Liver (tissue), 9 donors: ENCODE results near the gene FMN1. TPM values are rescaled to one million over a fixed set of nuclear protein-coding genes. Genes with fewer than 3 reads are reported as not detected.

ENCODE experiments used
- DNase-seq: peaks from one replicate; pipeline ENCODE4 v3.0.0-alpha.2; 2017; ENCODE audit warnings: low spot score
- H3K27ac ChIP-seq, 2 donors: one replicate each; pipeline ENCODE4 v1.7.0; 2013; ENCODE audit warnings: inconsistent platforms in 2 of 2, low read length in 2 of 2, control low read depth in 1 of 2, low read depth in 1 of 2, mild to moderate bottlenecking in 1 of 2
- H3K27me3 ChIP-seq, 4 donors: one replicate each; pipeline versions ENCODE4 v1.6.1 to v1.7.0; 2013; ENCODE audit warnings: low read length in 3 of 4, inconsistent platforms in 1 of 4, mild to moderate bottlenecking in 1 of 4, moderate library complexity in 1 of 4; ENCODE audit not compliant: control insufficient read depth in 4 of 4, insufficient read depth in 4 of 4
- H3K36me3 ChIP-seq, 4 donors: one replicate each; pipeline versions ENCODE4 v1.6.1 to v1.7.0; 2013; ENCODE audit warnings: low read length in 3 of 4, mild to moderate bottlenecking in 3 of 4, low read depth in 1 of 4, moderate library complexity in 1 of 4; ENCODE audit not compliant: control insufficient read depth in 4 of 4, insufficient read depth in 3 of 4
- H3K4me1 ChIP-seq, 4 donors: one replicate each; pipeline versions ENCODE4 v1.6.1 to v1.7.0; 2013; ENCODE audit warnings: low read length in 3 of 4, mild to moderate bottlenecking in 3 of 4, moderate library complexity in 1 of 4; ENCODE audit not compliant: control insufficient read depth in 4 of 4, insufficient read depth in 4 of 4
- H3K4me3 ChIP-seq, 3 donors: one replicate each; pipeline versions ENCODE4 v1.6.1 to v1.7.0; 2013; ENCODE audit warnings: low read length in 3 of 3, control low read depth in 1 of 3, low read depth in 1 of 3, mild to moderate bottlenecking in 1 of 3
- H3K9ac ChIP-seq, 2 donors: one replicate each; pipeline ENCODE4 v1.7.0; 2013; ENCODE audit warnings: low read length in 2 of 2, mild to moderate bottlenecking in 2 of 2, moderate library complexity in 2 of 2, control low read depth in 1 of 2, low read depth in 1 of 2
- H3K9me3 ChIP-seq, 4 donors: one replicate each; pipeline versions ENCODE4 v1.6.1 to v1.7.0; 2013; ENCODE audit warnings: low read length in 3 of 4; ENCODE audit not compliant: control insufficient read depth in 4 of 4
- CTCF ChIP-seq: fragments of 150-350 bp; IDR thresholded peaks from 2 replicates; pipeline ENCODE4 v1.5.1; 2017; ENCODE audit warnings: improper control_type of control experiment, low read depth, low read length; ENCODE audit not compliant: missing input control
- EGR1 ChIP-seq, 2 donors: IDR thresholded peaks; 2 replicates each; pipeline ENCODE4 v1.6.1; 2016 to 2018; ENCODE audit warnings: antibody characterized with exemption in 2 of 2, low read depth in 2 of 2
- FOXA1 ChIP-seq: IDR thresholded peaks from 2 replicates; pipeline ENCODE4 v1.6.1; 2016; ENCODE audit warnings: antibody characterized with exemption
- FOXA2 ChIP-seq: IDR thresholded peaks from 2 replicates; pipeline ENCODE4 v1.6.1; 2016; ENCODE audit warnings: antibody characterized with exemption
- GABPA ChIP-seq, 2 donors: IDR thresholded peaks in 1 of 2; conservative IDR thresholded peaks in 1 of 2; 2 replicates each; pipeline ENCODE4 v1.6.1; 2016; ENCODE audit warnings: antibody characterized with exemption in 2 of 2, mild to moderate bottlenecking in 1 of 2, moderate library complexity in 1 of 2
- HNF4A ChIP-seq, 2 donors: conservative IDR thresholded peaks; 2 replicates each; pipeline ENCODE4 v1.6.1; 2016; ENCODE audit warnings: antibody characterized with exemption in 2 of 2, mild to moderate bottlenecking in 2 of 2
- HNF4G ChIP-seq: IDR thresholded peaks from 2 replicates; pipeline ENCODE4 v1.6.1; 2016; ENCODE audit warnings: antibody characterized with exemption
- JUND ChIP-seq, 2 donors: IDR thresholded peaks; 2 replicates each; pipeline ENCODE4 v1.6.1; 2016; ENCODE audit warnings: antibody characterized with exemption in 2 of 2
- MAX ChIP-seq: IDR thresholded peaks from 2 replicates; pipeline ENCODE4 v1.6.1; 2016; ENCODE audit warnings: antibody characterized with exemption
- NR2F2 ChIP-seq: IDR thresholded peaks from 2 replicates; pipeline ENCODE4 v1.6.1; 2016; ENCODE audit warnings: antibody characterized with exemption
- RAD21 ChIP-seq, 2 donors: IDR thresholded peaks; 2 replicates each; pipeline ENCODE4 v1.6.1; 2016; ENCODE audit warnings: antibody characterized with exemption in 2 of 2, mild to moderate bottlenecking in 2 of 2
- RXRA ChIP-seq, 2 donors: IDR thresholded peaks; 2 replicates each; pipeline ENCODE4 v1.6.1; 2017 to 2018; ENCODE audit warnings: antibody characterized with exemption in 2 of 2, mild to moderate bottlenecking in 1 of 2
- SP1 ChIP-seq: IDR thresholded peaks from 2 replicates; pipeline ENCODE4 v1.6.1; 2018; ENCODE audit warnings: antibody characterized with exemption, mild to moderate bottlenecking
- TAF1 ChIP-seq: conservative IDR thresholded peaks from 2 replicates; pipeline ENCODE4 v1.6.1; 2016; ENCODE audit warnings: antibody characterized with exemption, mild to moderate bottlenecking
- YY1 ChIP-seq: IDR thresholded peaks from 2 replicates; pipeline ENCODE4 v1.6.1; 2016; ENCODE audit warnings: antibody characterized with exemption, mild to moderate bottlenecking
- WGBS: extraction: QIAGEN DNeasy Blood & Tissue Kit; methylation state at CpG from one replicate; pipeline ENCODE4 v1.1.7; 2013; 5-methylcytosine and 5-hydroxymethylcytosine counted together
- polyA plus RNA-seq, 2 donors: library from polyadenylated mRNA; stranded (reverse) in 1 of 2; unstranded in 1 of 2; fragments of 200-250 nt in 1 of 2; fragments of >200 nt in 1 of 2; fragmentation: Nextera tagmentation in 1 of 2; extraction: Ambion mirVana in 1 of 2; gene quantifications; one replicate each; pipeline versions ENCODE4 v1.2.1 to v1.2.3, GENCODE V29; 2013 to 2015
- total RNA-seq, 2 donors: library from RNA; depleted of rRNA; stranded (reverse); fragments of >200 nt; gene quantifications; one replicate each; pipeline ENCODE4 v1.2.3, GENCODE V29; 2014
- TF ChIP-seq, protein P1 (sequence below): IDR thresholded peaks from 2 replicates; pipeline ENCODE4 v1.6.1; 2016; ENCODE audit warnings: antibody characterized with exemption, mild to moderate bottlenecking
- TF ChIP-seq, protein P2 (sequence below): IDR thresholded peaks from 2 replicates; pipeline ENCODE4 v1.6.1; 2016; ENCODE audit warnings: antibody characterized with exemption
- TF ChIP-seq, protein P3 (sequence below): IDR thresholded peaks from 2 replicates; pipeline ENCODE4 v1.6.1; 2016; ENCODE audit warnings: antibody characterized with exemption
- donor health status: healthy.
- donor health status: healthy.
- donor health status: healthy.
- donor health status: healthy.
- donor health status: healthy.

Gene FMN1
- total and polyA plus RNA-seq, 4 donors = 0.21 to 5.4 (median 0.53) TPM

GRCh38 chr15:32855942-32856341 lies 338.6 kb downstream of the FMN1 start:
- Histone ChIP-seq H3K9me3 (no peaks in the 10 kb centered on the region), H3K36me3 (no peaks in the 10 kb centered on the region), H3K4me1 (no peaks in the 10 kb centered on the region), H3K9ac (no peak overlapping the region), H3K27ac (no peak overlapping the region), H3K4me3 (no peak overlapping the region), H3K27me3 (no peaks in the 10 kb centered on the region)
- no peak for DNase-seq
- no peak for TF ChIP-seq EGR1 (IDR thresholded peaks at IDR 0.05; ENCODE audit: low read depth in 2 of 2)
- no peak for TF ChIP-seq CTCF
- no peak for TF ChIP-seq MAX
- no peak for TF ChIP-seq FOXA2
- TF ChIP-seq JUND (IDR thresholded peaks at IDR 0.05) = no peak
- no peak for TF ChIP-seq HNF4A (conservative IDR thresholded peaks at IDR 0.05)
- TF ChIP-seq YY1 = no peak
- TF ChIP-seq, protein P1, sequence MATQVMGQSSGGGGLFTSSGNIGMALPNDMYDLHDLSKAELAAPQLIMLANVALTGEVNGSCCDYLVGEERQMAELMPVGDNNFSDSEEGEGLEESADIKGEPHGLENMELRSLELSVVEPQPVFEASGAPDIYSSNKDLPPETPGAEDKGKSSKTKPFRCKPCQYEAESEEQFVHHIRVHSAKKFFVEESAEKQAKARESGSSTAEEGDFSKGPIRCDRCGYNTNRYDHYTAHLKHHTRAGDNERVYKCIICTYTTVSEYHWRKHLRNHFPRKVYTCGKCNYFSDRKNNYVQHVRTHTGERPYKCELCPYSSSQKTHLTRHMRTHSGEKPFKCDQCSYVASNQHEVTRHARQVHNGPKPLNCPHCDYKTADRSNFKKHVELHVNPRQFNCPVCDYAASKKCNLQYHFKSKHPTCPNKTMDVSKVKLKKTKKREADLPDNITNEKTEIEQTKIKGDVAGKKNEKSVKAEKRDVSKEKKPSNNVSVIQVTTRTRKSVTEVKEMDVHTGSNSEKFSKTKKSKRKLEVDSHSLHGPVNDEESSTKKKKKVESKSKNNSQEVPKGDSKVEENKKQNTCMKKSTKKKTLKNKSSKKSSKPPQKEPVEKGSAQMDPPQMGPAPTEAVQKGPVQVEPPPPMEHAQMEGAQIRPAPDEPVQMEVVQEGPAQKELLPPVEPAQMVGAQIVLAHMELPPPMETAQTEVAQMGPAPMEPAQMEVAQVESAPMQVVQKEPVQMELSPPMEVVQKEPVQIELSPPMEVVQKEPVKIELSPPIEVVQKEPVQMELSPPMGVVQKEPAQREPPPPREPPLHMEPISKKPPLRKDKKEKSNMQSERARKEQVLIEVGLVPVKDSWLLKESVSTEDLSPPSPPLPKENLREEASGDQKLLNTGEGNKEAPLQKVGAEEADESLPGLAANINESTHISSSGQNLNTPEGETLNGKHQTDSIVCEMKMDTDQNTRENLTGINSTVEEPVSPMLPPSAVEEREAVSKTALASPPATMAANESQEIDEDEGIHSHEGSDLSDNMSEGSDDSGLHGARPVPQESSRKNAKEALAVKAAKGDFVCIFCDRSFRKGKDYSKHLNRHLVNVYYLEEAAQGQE = no peak
- TF ChIP-seq RXRA (IDR thresholded peaks at IDR 0.05) = no peak
- TF ChIP-seq, protein P2, sequence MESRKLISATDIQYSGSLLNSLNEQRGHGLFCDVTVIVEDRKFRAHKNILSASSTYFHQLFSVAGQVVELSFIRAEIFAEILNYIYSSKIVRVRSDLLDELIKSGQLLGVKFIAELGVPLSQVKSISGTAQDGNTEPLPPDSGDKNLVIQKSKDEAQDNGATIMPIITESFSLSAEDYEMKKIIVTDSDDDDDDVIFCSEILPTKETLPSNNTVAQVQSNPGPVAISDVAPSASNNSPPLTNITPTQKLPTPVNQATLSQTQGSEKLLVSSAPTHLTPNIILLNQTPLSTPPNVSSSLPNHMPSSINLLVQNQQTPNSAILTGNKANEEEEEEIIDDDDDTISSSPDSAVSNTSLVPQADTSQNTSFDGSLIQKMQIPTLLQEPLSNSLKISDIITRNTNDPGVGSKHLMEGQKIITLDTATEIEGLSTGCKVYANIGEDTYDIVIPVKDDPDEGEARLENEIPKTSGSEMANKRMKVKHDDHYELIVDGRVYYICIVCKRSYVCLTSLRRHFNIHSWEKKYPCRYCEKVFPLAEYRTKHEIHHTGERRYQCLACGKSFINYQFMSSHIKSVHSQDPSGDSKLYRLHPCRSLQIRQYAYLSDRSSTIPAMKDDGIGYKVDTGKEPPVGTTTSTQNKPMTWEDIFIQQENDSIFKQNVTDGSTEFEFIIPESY = no peak
- no peak for TF ChIP-seq TAF1
- TF ChIP-seq NR2F2 = no peak
- TF ChIP-seq GABPA (IDR thresholded peaks at IDR 0.05 in 1 of 2, conservative IDR thresholded peaks at IDR 0.05 in 1 of 2) = no peak
- TF ChIP-seq SP1 = no peak
- TF ChIP-seq, protein P3, sequence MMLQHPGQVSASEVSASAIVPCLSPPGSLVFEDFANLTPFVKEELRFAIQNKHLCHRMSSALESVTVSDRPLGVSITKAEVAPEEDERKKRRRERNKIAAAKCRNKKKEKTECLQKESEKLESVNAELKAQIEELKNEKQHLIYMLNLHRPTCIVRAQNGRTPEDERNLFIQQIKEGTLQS = no peak
- TF ChIP-seq HNF4G = no peak
- no peak for TF ChIP-seq RAD21 (IDR thresholded peaks at IDR 0.05)
- TF ChIP-seq FOXA1 = no peak

DNA sequence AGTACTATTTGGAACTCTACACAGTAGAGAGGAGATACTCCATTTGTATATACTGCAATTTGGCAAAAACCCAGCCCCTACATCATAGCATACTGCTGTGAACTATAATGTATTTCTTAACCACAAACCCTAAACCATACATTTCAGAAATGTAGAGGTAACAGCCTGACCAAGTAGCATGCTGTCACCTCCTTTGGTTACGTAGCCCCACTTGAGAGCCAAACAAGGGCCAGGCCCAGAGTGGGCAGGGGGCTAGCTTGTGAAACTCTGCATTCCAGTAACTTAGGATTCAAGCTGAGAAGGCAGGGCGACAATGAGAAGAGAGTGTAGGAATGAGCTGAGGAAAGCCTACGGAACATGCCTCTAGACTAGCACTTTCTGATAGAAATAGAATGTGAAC lies 340.9 kb downstream of the FMN1 start:
- H3K9ac ChIP-seq = no peak overlapping the region
- H3K27ac ChIP-seq = no peak overlapping the region
- H3K9me3 ChIP-seq = no peaks in the 10 kb centered on the region
- 93% methylated on average over 3 of the region's 3 CpGs for WGBS
- H3K4me1 ChIP-seq = no peaks in the 10 kb centered on the region
- TF ChIP-seq, protein P2 = no peak
- TF ChIP-seq YY1 (no peak), EGR1 (IDR thresholded peaks at IDR 0.05; ENCODE audit: low read depth in 2 of 2) (no peak), NR2F2 (no peak), FOXA1 (no peak), CTCF (no peak), HNF4A (conservative IDR thresholded peaks at IDR 0.05) (no peak), JUND (IDR thresholded peaks at IDR 0.05) (no peak)
- H3K4me3 ChIP-seq = no peak overlapping the region
- no peaks in the 10 kb centered on the region for H3K27me3 ChIP-seq
- no peak for DNase-seq
- H3K36me3 ChIP-seq = no peaks in the 10 kb centered on the region
